HEK293 (cell line): ENCODE results near the gene GLCE.

Experiments
- GFI1B ChIP-seq: fragments of 450-650 bp; formaldehyde crosslinking; IDR thresholded peaks from 2 replicates; pipeline ENCODE4 v1.5.1; 2016; ENCODE audit warnings: missing biosample characterization, missing genetic modification characterization
- HOXA7 ChIP-seq: sonication (generic); formaldehyde crosslinking; IDR thresholded peaks from 2 replicates; pipeline ENCODE4 v1.8.1; 2022; ENCODE audit warnings: missing genetic modification reagents, borderline replicate concordance
- INSM2 ChIP-seq: fragments of 450-650 bp; formaldehyde crosslinking; IDR thresholded peaks from 2 replicates; pipeline ENCODE4 v1.5.1; 2016; ENCODE audit warnings: missing biosample characterization, missing genetic modification characterization
- KLF16 ChIP-seq: fragments of 450-650 bp; formaldehyde crosslinking; IDR thresholded peaks from 2 replicates; pipeline ENCODE4 v1.5.1; 2017; ENCODE audit warnings: missing biosample characterization, missing genetic modification characterization
- KLF7 ChIP-seq: fragments of 450-650 bp; formaldehyde crosslinking; IDR thresholded peaks from 2 replicates; pipeline ENCODE4 v1.5.1; 2016; ENCODE audit warnings: missing biosample characterization, missing genetic modification characterization, borderline replicate concordance
- KLF8 ChIP-seq: fragments of 450-650 bp; formaldehyde crosslinking; IDR thresholded peaks from 2 replicates; pipeline ENCODE4 v1.5.1; 2016; ENCODE audit warnings: missing biosample characterization, missing genetic modification characterization
- MEIS1 ChIP-seq: sonication (generic); formaldehyde crosslinking; IDR thresholded peaks from 2 replicates; pipeline ENCODE4 v1.8.1; 2022; ENCODE audit warnings: missing genetic modification reagents, mild to moderate bottlenecking, borderline replicate concordance
- MZF1 ChIP-seq: fragments of 450-650 bp; formaldehyde crosslinking; IDR thresholded peaks from 2 replicates; pipeline ENCODE4 v1.5.1; 2017; ENCODE audit warnings: missing biosample characterization, missing genetic modification characterization, borderline replicate concordance
- RBAK ChIP-seq: fragments of 450-650 bp; formaldehyde crosslinking; IDR thresholded peaks from 2 replicates; pipeline ENCODE4 v1.5.1; 2016; ENCODE audit warnings: missing biosample characterization, missing genetic modification characterization
- SETDB1 ChIP-seq: IDR thresholded peaks from one replicate; pipeline ENCODE4 v1.6.1; 2017; ENCODE audit warnings: mild to moderate bottlenecking, low read length, moderate library complexity, mixed read lengths; ENCODE audit not compliant: insufficient read length
- SP2 ChIP-seq: fragments of 450-650 bp; formaldehyde crosslinking; IDR thresholded peaks from 2 replicates; pipeline ENCODE4 v1.5.1; 2016; ENCODE audit warnings: missing biosample characterization, missing genetic modification characterization
- SP3 ChIP-seq: fragments of 450-650 bp; formaldehyde crosslinking; IDR thresholded peaks from 2 replicates; pipeline ENCODE4 v1.5.1; 2016; ENCODE audit warnings: missing biosample characterization, missing genetic modification characterization
- SP7 ChIP-seq: fragments of 450-650 bp; formaldehyde crosslinking; IDR thresholded peaks from 2 replicates; pipeline ENCODE4 v1.5.1; 2016; ENCODE audit warnings: missing biosample characterization, missing genetic modification characterization
- ZIC2 ChIP-seq: fragments of 450-650 bp; formaldehyde crosslinking; IDR thresholded peaks from 2 replicates; pipeline ENCODE4 v1.5.1; 2016; ENCODE audit warnings: missing biosample characterization, missing genetic modification characterization
- ZNF112 ChIP-seq: fragments of 450-650 bp; formaldehyde crosslinking; IDR thresholded peaks from 2 replicates; pipeline ENCODE4 v1.5.0; 2017; ENCODE audit warnings: missing biosample characterization, missing genetic modification characterization
- ZNF133 ChIP-seq: fragments of 450-650 bp; formaldehyde crosslinking; IDR thresholded peaks from 2 replicates; pipeline ENCODE4 v1.5.1; 2016; ENCODE audit warnings: missing biosample characterization, missing genetic modification characterization
- ZNF138 ChIP-seq: fragments of 450-650 bp; formaldehyde crosslinking; IDR thresholded peaks from 2 replicates; pipeline ENCODE4 v1.5.1; 2016; ENCODE audit warnings: missing biosample characterization, missing genetic modification characterization, borderline replicate concordance
- ZNF146 ChIP-seq: fragments of 450-650 bp; formaldehyde crosslinking; IDR thresholded peaks from 2 replicates; pipeline ENCODE4 v1.5.1; 2016; ENCODE audit warnings: missing biosample characterization, missing genetic modification characterization
- ZNF16 ChIP-seq: fragments of 450-650 bp; formaldehyde crosslinking; IDR thresholded peaks from 2 replicates; pipeline ENCODE4 v1.5.1; 2016; ENCODE audit warnings: low read depth, missing biosample characterization, missing genetic modification characterization
- ZNF174 ChIP-seq: fragments of 450-650 bp; formaldehyde crosslinking; IDR thresholded peaks from 2 replicates; pipeline ENCODE4 v1.5.0; 2017; ENCODE audit warnings: missing biosample characterization, mild to moderate bottlenecking, missing genetic modification characterization
- ZNF2 ChIP-seq: fragments of 450-650 bp; formaldehyde crosslinking; IDR thresholded peaks from 2 replicates; pipeline ENCODE4 v1.5.1; 2016; ENCODE audit warnings: missing biosample characterization, missing genetic modification characterization
- ZNF223 ChIP-seq: fragments of 450-650 bp; formaldehyde crosslinking; IDR thresholded peaks from 2 replicates; pipeline ENCODE4 v1.5.1; 2016; ENCODE audit warnings: missing biosample characterization, missing genetic modification characterization
- ZNF302 ChIP-seq: fragments of 450-650 bp; formaldehyde crosslinking; IDR thresholded peaks from 2 replicates; pipeline ENCODE4 v1.5.1; 2016; ENCODE audit warnings: missing biosample characterization, missing genetic modification characterization, low read depth
- ZNF423 ChIP-seq: fragments of 450-650 bp; formaldehyde crosslinking; IDR thresholded peaks from 2 replicates; pipeline ENCODE4 v1.5.1; 2016; ENCODE audit warnings: missing biosample characterization, missing genetic modification characterization
- ZNF473 ChIP-seq: fragments of 450-650 bp; formaldehyde crosslinking; IDR thresholded peaks from 2 replicates; pipeline ENCODE4 v1.5.1; 2017; ENCODE audit warnings: missing biosample characterization, missing genetic modification characterization
- ZNF501 ChIP-seq: fragments of 450-650 bp; formaldehyde crosslinking; IDR thresholded peaks from 2 replicates; pipeline ENCODE4 v1.5.1; 2016; ENCODE audit warnings: missing biosample characterization, missing genetic modification characterization
- ZNF596 ChIP-seq: fragments of 450-650 bp; IDR thresholded peaks from 2 replicates; pipeline ENCODE4 v1.5.0; 2018; ENCODE audit warnings: missing biosample characterization, mild to moderate bottlenecking, missing genetic modification characterization, moderate library complexity
- ZNF658 ChIP-seq: fragments of 450-650 bp; formaldehyde crosslinking; IDR thresholded peaks from 2 replicates; pipeline ENCODE4; 2016; ENCODE audit warnings: missing biosample characterization, missing genetic modification characterization
- ZSCAN23 ChIP-seq: fragments of 450-650 bp; formaldehyde crosslinking; IDR thresholded peaks from 2 replicates; pipeline ENCODE4 v1.5.1; 2016; ENCODE audit warnings: missing biosample characterization, missing genetic modification characterization
- ZXDB ChIP-seq: fragments of 450-650 bp; formaldehyde crosslinking; IDR thresholded peaks from 2 replicates; pipeline ENCODE4 v1.5.1; 2016; ENCODE audit warnings: missing biosample characterization, missing genetic modification characterization
- TF ChIP-seq, protein P1 (sequence below): fragments of 450-650 bp; formaldehyde crosslinking; conservative IDR thresholded peaks from 2 replicates; pipeline ENCODE4 v1.5.1; 2016; ENCODE audit warnings: low read depth, missing biosample characterization, missing genetic modification characterization
- TF ChIP-seq, protein P2 (sequence below): fragments of 450-650 bp; formaldehyde crosslinking; IDR thresholded peaks from 2 replicates; pipeline ENCODE4 v1.5.1; 2016; ENCODE audit warnings: missing biosample characterization, missing genetic modification characterization
- TF ChIP-seq, protein P3 (sequence below): fragments of 450-650 bp; formaldehyde crosslinking; IDR thresholded peaks from 2 replicates; pipeline ENCODE4 v1.5.1; 2016; ENCODE audit warnings: missing biosample characterization, missing genetic modification characterization, borderline replicate concordance
- TF ChIP-seq, protein P4 (sequence below): fragments of 450-650 bp; formaldehyde crosslinking; IDR thresholded peaks from 2 replicates; pipeline ENCODE4 v1.5.1; 2017; ENCODE audit warnings: missing biosample characterization, missing genetic modification characterization

The GLCE gene

GRCh38 chr15:69194854-69195253 is 34.4 kb downstream of the GLCE start (continued):
- TF ChIP-seq RBAK (tag by site-specific recombination) (no peak), ZNF146 (tag by site-specific recombination) (no peak), ZNF423 (tag by site-specific recombination) (no peak), SP2 (tag by site-specific recombination) (no peak), KLF7 (tag by site-specific recombination) (no peak), ZNF302 (no peak), ZNF112 (tag by site-specific recombination) (no peak), ZSCAN23 (tag by site-specific recombination) (no peak), ZNF133 (tag by site-specific recombination) (no peak), ZNF473 (tag by site-specific recombination) (no peak), ZNF2 (tag by site-specific recombination) (0 out of 2 replicates have a peak, but pooled peaks have one; percentile 37), ZIC2 (no peak), GFI1B (tag by site-specific recombination) (no peak), ZNF223 (tag by site-specific recombination) (no peak), ZNF174 (tag by site-specific recombination) (no peak), ZNF501 (no peak), MEIS1 (no peak), SP3 (tag by site-specific recombination) (no peak), HOXA7 (CRISPR knock-in tag) (no peak), ZXDB (no peak; the same call in 1 of the 2 replicates), SP7 (tag by site-specific recombination) (peak; percentile 99), MZF1 (tag by site-specific recombination) (no peak), KLF8 (tag by site-specific recombination) (no peak), ZNF596 (tag by site-specific recombination) (no peak), ZNF138 (tag by site-specific recombination) (no peak), ZNF16 (tag by site-specific recombination) (no peak), ZNF658 (tag by site-specific recombination) (no peak), SETDB1 (no peak), INSM2 (no peak), KLF16 (tag by site-specific recombination) (peak; percentile 26; the same call in 1 of the 2 replicates)
- TF ChIP-seq, protein P1, sequence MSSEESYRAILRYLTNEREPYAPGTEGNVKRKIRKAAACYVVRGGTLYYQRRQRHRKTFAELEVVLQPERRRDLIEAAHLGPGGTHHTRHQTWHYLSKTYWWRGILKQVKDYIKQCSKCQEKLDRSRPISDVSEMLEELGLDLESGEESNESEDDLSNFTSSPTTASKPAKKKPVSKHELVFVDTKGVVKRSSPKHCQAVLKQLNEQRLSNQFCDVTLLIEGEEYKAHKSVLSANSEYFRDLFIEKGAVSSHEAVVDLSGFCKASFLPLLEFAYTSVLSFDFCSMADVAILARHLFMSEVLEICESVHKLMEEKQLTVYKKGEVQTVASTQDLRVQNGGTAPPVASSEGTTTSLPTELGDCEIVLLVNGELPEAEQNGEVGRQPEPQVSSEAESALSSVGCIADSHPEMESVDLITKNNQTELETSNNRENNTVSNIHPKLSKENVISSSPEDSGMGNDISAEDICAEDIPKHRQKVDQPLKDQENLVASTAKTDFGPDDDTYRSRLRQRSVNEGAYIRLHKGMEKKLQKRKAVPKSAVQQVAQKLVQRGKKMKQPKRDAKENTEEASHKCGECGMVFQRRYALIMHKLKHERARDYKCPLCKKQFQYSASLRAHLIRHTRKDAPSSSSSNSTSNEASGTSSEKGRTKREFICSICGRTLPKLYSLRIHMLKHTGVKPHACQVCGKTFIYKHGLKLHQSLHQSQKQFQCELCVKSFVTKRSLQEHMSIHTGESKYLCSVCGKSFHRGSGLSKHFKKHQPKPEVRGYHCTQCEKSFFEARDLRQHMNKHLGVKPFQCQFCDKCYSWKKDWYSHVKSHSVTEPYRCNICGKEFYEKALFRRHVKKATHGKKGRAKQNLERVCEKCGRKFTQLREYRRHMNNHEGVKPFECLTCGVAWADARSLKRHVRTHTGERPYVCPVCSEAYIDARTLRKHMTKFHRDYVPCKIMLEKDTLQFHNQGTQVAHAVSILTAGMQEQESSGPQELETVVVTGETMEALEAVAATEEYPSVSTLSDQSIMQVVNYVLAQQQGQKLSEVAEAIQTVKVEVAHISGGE (tag by site-specific recombination) = no peak
- TF ChIP-seq, protein P2, sequence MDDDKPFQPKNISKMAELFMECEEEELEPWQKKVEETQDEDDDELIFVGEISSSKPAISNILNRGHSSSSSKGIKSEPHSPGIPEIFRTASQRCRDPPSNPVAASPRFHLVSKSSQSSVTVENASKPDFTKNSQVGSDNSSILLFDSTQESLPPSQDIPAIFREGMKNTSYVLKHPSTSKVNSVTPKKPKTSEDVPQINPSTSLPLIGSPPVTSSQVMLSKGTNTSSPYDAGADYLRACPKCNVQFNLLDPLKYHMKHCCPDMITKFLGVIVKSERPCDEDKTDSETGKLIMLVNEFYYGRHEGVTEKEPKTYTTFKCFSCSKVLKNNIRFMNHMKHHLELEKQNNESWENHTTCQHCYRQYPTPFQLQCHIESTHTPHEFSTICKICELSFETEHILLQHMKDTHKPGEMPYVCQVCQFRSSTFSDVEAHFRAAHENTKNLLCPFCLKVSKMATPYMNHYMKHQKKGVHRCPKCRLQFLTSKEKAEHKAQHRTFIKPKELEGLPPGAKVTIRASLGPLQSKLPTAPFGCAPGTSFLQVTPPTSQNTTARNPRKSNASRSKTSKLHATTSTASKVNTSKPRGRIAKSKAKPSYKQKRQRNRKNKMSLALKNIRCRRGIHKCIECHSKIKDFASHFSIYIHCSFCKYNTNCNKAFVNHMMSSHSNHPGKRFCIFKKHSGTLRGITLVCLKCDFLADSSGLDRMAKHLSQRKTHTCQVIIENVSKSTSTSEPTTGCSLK (tag by site-specific recombination) = no peak
- TF ChIP-seq, protein P3, sequence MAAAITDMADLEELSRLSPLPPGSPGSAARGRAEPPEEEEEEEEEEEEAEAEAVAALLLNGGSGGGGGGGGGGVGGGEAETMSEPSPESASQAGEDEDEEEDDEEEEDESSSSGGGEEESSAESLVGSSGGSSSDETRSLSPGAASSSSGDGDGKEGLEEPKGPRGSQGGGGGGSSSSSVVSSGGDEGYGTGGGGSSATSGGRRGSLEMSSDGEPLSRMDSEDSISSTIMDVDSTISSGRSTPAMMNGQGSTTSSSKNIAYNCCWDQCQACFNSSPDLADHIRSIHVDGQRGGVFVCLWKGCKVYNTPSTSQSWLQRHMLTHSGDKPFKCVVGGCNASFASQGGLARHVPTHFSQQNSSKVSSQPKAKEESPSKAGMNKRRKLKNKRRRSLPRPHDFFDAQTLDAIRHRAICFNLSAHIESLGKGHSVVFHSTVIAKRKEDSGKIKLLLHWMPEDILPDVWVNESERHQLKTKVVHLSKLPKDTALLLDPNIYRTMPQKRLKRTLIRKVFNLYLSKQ = no peak
- TF ChIP-seq, protein P4, sequence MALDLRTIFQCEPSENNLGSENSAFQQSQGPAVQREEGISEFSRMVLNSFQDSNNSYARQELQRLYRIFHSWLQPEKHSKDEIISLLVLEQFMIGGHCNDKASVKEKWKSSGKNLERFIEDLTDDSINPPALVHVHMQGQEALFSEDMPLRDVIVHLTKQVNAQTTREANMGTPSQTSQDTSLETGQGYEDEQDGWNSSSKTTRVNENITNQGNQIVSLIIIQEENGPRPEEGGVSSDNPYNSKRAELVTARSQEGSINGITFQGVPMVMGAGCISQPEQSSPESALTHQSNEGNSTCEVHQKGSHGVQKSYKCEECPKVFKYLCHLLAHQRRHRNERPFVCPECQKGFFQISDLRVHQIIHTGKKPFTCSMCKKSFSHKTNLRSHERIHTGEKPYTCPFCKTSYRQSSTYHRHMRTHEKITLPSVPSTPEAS (tag by site-specific recombination) = no peak
